ENCODE data around the gene ZMYND8. TPM values are rescaled to one million over a fixed set of nuclear protein-coding genes. Genes with fewer than 3 reads are reported as not detected.

Gene ZMYND8
- total and polyA plus RNA-seq, 2 donors (not counting 3 experiments of a cell fraction or from before 2014, with no cell fraction given): 30.6 to 75.2 TPM

DNA sequence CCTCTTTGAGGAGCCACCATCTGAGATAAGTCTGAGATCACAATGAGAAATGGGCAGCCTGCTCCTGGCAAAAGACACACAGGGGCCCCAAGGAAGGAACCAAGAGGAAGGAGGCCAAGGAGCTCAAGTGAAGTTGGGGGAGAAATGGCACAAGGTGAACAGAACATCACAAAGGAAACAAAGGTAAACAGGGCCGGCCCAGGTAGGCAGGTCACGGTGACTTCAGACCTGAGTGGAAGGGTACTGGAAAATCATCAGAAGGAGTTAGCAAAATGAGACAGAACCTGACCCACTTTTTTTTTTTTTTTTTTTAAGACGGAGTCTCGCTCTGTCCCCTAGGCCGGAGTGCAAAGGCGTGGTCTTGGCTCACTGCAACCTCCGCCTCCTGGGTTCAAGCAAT lies 11.3 kb downstream of the ZMYND8 start:
- Histone ChIP-seq H3K9me3 (replicated peaks; ENCODE audit: control insufficient read depth, insufficient read depth, low read length) (no peaks in the 10 kb centered on the region), H3K79me2 (ENCODE audit: control insufficient read depth, insufficient read depth, low read length) (peaks cover 80% of the 10 kb centered on the region), H3K9me1 (replicated peaks; ENCODE audit: control insufficient read depth, extremely low read depth, insufficient read depth, low read length) (no peaks in the 10 kb centered on the region), H3K27me3 (ENCODE audit: control insufficient read depth in 2 of 2, insufficient read depth in 2 of 2, low read length in 2 of 2) (no peaks in the 10 kb centered on the region), H2AFZ (ENCODE audit: low read depth, low read length) (no peak overlapping the region), H3K27ac (ENCODE audit: insufficient read depth, low read depth, low read length) (no peak overlapping the region), H3K36me3 (ENCODE audit: control insufficient read depth in 2 of 2, extremely low read depth in 1 of 2, insufficient read depth in 2 of 2, low read length in 2 of 2) (peaks cover 4 to 23% of the 10 kb centered on the region in 2 experiments), H3K4me1 (ENCODE audit: control insufficient read depth, extremely low read depth, insufficient read depth, low read length) (peaks cover 28% of the 10 kb centered on the region), H3K9ac (replicated peaks; ENCODE audit: extremely low read depth, insufficient read depth, low read length) (no peak overlapping the region), H4K20me1 (replicated peaks; ENCODE audit: control insufficient read depth, extremely low read depth, insufficient read depth, low read length) (no peaks in the 10 kb centered on the region), H3K4me3 (replicated peaks in 1 of 3; ENCODE audit: insufficient read depth in 1 of 3, low read depth in 1 of 3, low read length in 3 of 3) (no peak overlapping the region), H3K4me2 (ENCODE audit: insufficient read depth, low read length) (no peak overlapping the region)
- DNase-seq (ENCODE audit: low read depth, low spot score) (no peak), FAIRE-seq (no peak)
- ChIA-PET POLR2A (no interaction called here), CTCF (interaction anchor here (0.7 to 3.4 kb wide), 2 partner anchors 39 to 65 kb away, joined by 3 to 15 read pairs; no protein-coding TSS in a partner anchor)
- dilution Hi-C loops (cut with MboI; ENCODE audit: extremely low pct_ligation_motif_present, low sequenced_read_pairs): no loop called here
- no TSS peak for BruUV-seq (replicated peaks)
- no peak for TF ChIP-seq EZH2 (IDR thresholded peaks at IDR 0.05; ENCODE audit: borderline replicate concordance, low read depth, low read length, severe bottlenecking)
- TF ChIP-seq, protein P1, sequence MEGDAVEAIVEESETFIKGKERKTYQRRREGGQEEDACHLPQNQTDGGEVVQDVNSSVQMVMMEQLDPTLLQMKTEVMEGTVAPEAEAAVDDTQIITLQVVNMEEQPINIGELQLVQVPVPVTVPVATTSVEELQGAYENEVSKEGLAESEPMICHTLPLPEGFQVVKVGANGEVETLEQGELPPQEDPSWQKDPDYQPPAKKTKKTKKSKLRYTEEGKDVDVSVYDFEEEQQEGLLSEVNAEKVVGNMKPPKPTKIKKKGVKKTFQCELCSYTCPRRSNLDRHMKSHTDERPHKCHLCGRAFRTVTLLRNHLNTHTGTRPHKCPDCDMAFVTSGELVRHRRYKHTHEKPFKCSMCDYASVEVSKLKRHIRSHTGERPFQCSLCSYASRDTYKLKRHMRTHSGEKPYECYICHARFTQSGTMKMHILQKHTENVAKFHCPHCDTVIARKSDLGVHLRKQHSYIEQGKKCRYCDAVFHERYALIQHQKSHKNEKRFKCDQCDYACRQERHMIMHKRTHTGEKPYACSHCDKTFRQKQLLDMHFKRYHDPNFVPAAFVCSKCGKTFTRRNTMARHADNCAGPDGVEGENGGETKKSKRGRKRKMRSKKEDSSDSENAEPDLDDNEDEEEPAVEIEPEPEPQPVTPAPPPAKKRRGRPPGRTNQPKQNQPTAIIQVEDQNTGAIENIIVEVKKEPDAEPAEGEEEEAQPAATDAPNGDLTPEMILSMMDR (IDR thresholded peaks at IDR 0.05; ENCODE audit: extremely low read depth in 1 of 2, insufficient read depth in 1 of 2, low read depth in 1 of 2, low read length in 2 of 2): no peak
- TF ChIP-seq, protein P2, sequence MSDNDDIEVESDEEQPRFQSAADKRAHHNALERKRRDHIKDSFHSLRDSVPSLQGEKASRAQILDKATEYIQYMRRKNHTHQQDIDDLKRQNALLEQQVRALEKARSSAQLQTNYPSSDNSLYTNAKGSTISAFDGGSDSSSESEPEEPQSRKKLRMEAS (IDR thresholded peaks at IDR 0.05; ENCODE audit: insufficient read depth, insufficient read length): no peak
- no peak for TF ChIP-seq JUN (IDR thresholded peaks at IDR 0.05; ENCODE audit: borderline replicate concordance, insufficient read depth, insufficient read length, low read depth)
- TF ChIP-seq POLR2AphosphoS5 (IDR thresholded peaks at IDR 0.05; ENCODE audit: insufficient read depth, low read depth, low read length): no peak
- TF ChIP-seq GATA2 (IDR thresholded peaks at IDR 0.05; ENCODE audit: insufficient read depth, insufficient read length, low read depth, low read length): no peak
- TF ChIP-seq FOS (IDR thresholded peaks at IDR 0.05; ENCODE audit: borderline replicate concordance, insufficient read depth, low read length): no peak
- no peak for TF ChIP-seq MYC (IDR thresholded peaks at IDR 0.05; ENCODE audit: low read depth, low read length)
- no peak for TF ChIP-seq POLR2A (IDR thresholded peaks at IDR 0.05; ENCODE audit: low read depth, low read length)
- intact Hi-C loops (cut with micrococcal nuclease): no loop called here

Measured in endothelial cell of umbilical vein (primary cell).